GM18508 (cell line): ENCODE measurements around the gene EFHC1.

Experiments used
- ATAC-seq: cut with Tn5 transposase; IDR thresholded peaks from one replicate; pipeline ENCODE4 v1.9.1; 2021; ENCODE audit warnings: moderate number of reproducible peaks; ENCODE audit not compliant: insufficient read depth, unreplicated experiment

Gene EFHC1

DNA sequence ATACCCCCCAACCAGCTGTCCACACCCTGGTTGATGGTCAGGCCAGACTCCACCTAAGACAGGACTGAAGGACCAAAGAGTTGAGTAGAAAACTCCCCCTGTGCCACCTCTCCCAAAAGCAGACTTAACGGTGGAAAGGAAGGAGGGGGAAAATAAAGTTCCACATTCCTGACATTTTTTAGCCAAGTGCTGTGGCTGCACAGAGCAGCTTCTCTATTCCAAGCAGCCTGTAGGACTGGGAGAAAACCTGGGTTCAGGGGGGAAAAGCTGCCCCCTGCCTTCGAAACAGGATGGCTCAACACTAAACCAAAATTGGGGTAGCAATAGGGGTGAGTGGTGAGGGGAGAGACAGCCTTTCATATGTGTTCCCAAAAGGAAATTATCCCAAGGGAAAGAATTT is 153.2 kb downstream of the EFHC1 start:
- ATAC-seq: no peak
